Ovary (tissue), 3 donors: ENCODE results near the gene NRSN2.

Experiments used
- EP300 ChIP-seq: sonication (generic); formaldehyde crosslinking; IDR thresholded peaks from one replicate; pipeline ENCODE4 v1.6.1; 2017; ENCODE audit warnings: antibody characterized with exemption
- POLR2A ChIP-seq: fragments of 450-650 bp; IDR thresholded peaks from one replicate; pipeline ENCODE4 v1.6.1; 2017; ENCODE audit warnings: antibody characterized with exemption, mild to moderate bottlenecking, moderate library complexity
- TF ChIP-seq, protein P1 (sequence below), 3 donors: fragments of 450-650 bp in 2 of 3; fragments of 200-600 bp in 1 of 3; IDR thresholded peaks; one replicate each; pipeline versions ENCODE4 v1.5.1 to v1.8.0; 2016 to 2022; ENCODE audit warnings: antibody characterized with exemption in 3 of 3, mild to moderate bottlenecking in 1 of 3
- donor health status: DM: no; HTN: no; CAD: no.

DNA sequence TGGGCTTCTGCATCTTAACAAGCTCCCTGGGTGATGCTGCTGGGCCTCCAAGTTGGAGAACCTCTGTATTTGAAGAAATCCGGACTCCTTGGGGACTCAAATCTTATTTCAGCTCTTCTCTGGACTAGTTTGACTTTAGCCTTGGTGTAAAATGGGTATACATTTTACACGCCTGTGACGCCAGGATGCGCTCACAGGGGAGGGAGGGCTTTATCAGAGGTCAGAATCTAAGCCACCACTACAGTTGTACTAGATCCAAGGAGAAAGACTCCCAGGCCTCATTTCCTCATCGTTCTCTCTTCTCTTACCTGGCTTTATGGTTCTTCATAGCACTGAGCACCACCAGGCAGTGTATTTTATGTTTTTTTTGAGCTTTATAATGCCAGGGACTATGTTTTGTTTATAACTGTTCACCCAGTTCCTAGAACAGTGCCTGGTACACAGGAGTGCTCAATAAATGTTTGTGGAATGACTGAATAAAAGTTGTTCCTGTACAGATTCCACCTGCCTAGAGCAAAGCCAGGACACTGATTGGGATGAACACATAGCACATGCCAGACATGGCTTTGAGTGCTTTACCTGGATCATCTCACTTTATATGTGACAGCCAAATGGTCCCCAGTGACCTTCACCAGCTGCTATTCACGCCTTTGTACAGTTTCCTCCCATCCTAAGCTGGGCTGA lies 56.1 kb downstream of the NRSN2 start:
- TF ChIP-seq, protein P1, sequence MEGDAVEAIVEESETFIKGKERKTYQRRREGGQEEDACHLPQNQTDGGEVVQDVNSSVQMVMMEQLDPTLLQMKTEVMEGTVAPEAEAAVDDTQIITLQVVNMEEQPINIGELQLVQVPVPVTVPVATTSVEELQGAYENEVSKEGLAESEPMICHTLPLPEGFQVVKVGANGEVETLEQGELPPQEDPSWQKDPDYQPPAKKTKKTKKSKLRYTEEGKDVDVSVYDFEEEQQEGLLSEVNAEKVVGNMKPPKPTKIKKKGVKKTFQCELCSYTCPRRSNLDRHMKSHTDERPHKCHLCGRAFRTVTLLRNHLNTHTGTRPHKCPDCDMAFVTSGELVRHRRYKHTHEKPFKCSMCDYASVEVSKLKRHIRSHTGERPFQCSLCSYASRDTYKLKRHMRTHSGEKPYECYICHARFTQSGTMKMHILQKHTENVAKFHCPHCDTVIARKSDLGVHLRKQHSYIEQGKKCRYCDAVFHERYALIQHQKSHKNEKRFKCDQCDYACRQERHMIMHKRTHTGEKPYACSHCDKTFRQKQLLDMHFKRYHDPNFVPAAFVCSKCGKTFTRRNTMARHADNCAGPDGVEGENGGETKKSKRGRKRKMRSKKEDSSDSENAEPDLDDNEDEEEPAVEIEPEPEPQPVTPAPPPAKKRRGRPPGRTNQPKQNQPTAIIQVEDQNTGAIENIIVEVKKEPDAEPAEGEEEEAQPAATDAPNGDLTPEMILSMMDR (IDR thresholded peaks at IDR 0.05): no peak
- TF ChIP-seq EP300 (no peak), POLR2A (no peak)
